Type B pancreatic cell (in vitro differentiated cells): ENCODE measurements around the gene SYT6. TPM values are rescaled to one million over a fixed set of nuclear protein-coding genes. Genes with fewer than 3 reads are reported as not detected.

Experiments used
- DNase-seq: peaks from one replicate; pipeline ENCODE4 v3.0.0; 2021; ENCODE audit warnings: mixed read lengths; ENCODE audit not compliant: unreplicated experiment; ENCODE audit errors: extremely low spot score
- H3K27ac Mint-ChIP-seq: 2 replicates; pipeline ENCODE4 v1.8.0; 2021; ENCODE audit warnings: mild to moderate bottlenecking, mixed read lengths
- H3K27me3 Mint-ChIP-seq: 2 replicates; pipeline ENCODE4 v1.8.0; 2021; ENCODE audit warnings: mixed read lengths
- H3K36me3 Mint-ChIP-seq: 2 replicates; pipeline ENCODE4 v1.8.0; 2021; ENCODE audit warnings: mixed read lengths
- H3K4me1 Mint-ChIP-seq: one replicate; pipeline ENCODE4 v1.8.0; 2021; ENCODE audit warnings: mixed read lengths; ENCODE audit not compliant: unreplicated experiment
- H3K4me3 Mint-ChIP-seq: 2 replicates; pipeline ENCODE4 v1.8.0; 2021; ENCODE audit warnings: mild to moderate bottlenecking, mixed read lengths
- H3K9me3 Mint-ChIP-seq: 2 replicates; pipeline ENCODE4 v1.8.0; 2021; ENCODE audit warnings: mixed read lengths
- CTCF ChIP-seq: fragments of 200-600 bp; sonication (generic); conservative IDR thresholded peaks from 2 replicates; pipeline ENCODE4 v1.5.0; 2021; ENCODE audit warnings: antibody characterized with exemption, mild to moderate bottlenecking
- total RNA-seq: library from RNA; stranded (reverse); gene quantifications from 2 replicates; pipeline ENCODE4 v1.2.1, GENCODE V29; 2021; ENCODE audit warnings: low replicate concordance

SYT6 gene
- total RNA-seq, 1 donor from 2014 or later = 3.0 TPM

GRCh38 chr1:114145504-114146151, 8.0 kb downstream of the SYT6 start:
- Mint-ChIP-seq H3K4me3 (no peak overlapping the region), H3K27ac (no peak overlapping the region), H3K4me1 (peaks cover 5% of the 10 kb centered on the region), H3K36me3 (no peaks in the 10 kb centered on the region), H3K9me3 (no peaks in the 10 kb centered on the region), H3K27me3 (peaks cover 46% of the 10 kb centered on the region)
- TF ChIP-seq CTCF = no peak
- no peak for DNase-seq

- DNase-seq = no peak
- no peak overlapping the region for H3K4me3 Mint-ChIP-seq
- peaks cover 5% of the 10 kb centered on the region for H3K4me1 Mint-ChIP-seq
- no peaks in the 10 kb centered on the region for H3K9me3 Mint-ChIP-seq
- H3K27ac Mint-ChIP-seq = no peak overlapping the region
- H3K36me3 Mint-ChIP-seq = no peaks in the 10 kb centered on the region
- TF ChIP-seq CTCF = no peak
- H3K27me3 Mint-ChIP-seq = peaks cover 33% of the 10 kb centered on the region
These were observed 9.7 kb downstream of the SYT6 start for GRCh38 chr1:114144016-114144415.

- peaks cover 7% of the 10 kb centered on the region for H3K4me1 Mint-ChIP-seq
- H3K27ac Mint-ChIP-seq = no peak overlapping the region
- TF ChIP-seq CTCF = no peak
- peak; percentile 45 for DNase-seq
- H3K9me3 Mint-ChIP-seq = no peaks in the 10 kb centered on the region
- H3K4me3 Mint-ChIP-seq = no peak overlapping the region
- H3K36me3 Mint-ChIP-seq = no peaks in the 10 kb centered on the region
- peaks cover 23% of the 10 kb centered on the region for H3K27me3 Mint-ChIP-seq
These were observed 14.1 kb downstream of the SYT6 start for GRCh38 chr1:114139540-114139939.

GRCh38 chr1:114137497-114137896, 16.2 kb downstream of the SYT6 start:
- Mint-ChIP-seq H3K27me3 (peaks cover 26% of the 10 kb centered on the region), H3K27ac (no peak overlapping the region), H3K36me3 (no peaks in the 10 kb centered on the region), H3K9me3 (no peaks in the 10 kb centered on the region), H3K4me1 (peaks cover 11% of the 10 kb centered on the region), H3K4me3 (no peak overlapping the region)
- no peak for TF ChIP-seq CTCF
- peak; percentile 36 for DNase-seq

GRCh38 chr1:114135786-114136185, 17.9 kb downstream of the SYT6 start:
- Mint-ChIP-seq H3K9me3 (no peaks in the 10 kb centered on the region), H3K27me3 (peaks cover 29% of the 10 kb centered on the region), H3K27ac (no peak overlapping the region), H3K36me3 (no peaks in the 10 kb centered on the region), H3K4me1 (peaks cover 11% of the 10 kb centered on the region), H3K4me3 (no peak overlapping the region)
- DNase-seq = no peak
- TF ChIP-seq CTCF = no peak
